Body of pancreas (tissue), 4 donors: Measurements from ENCODE around the gene C21orf91. TPM values are rescaled to one million over a fixed set of nuclear protein-coding genes. Genes with fewer than 3 reads are reported as not detected.

Experiments used
- ATAC-seq: fragments of 150-250 bp; one replicate; pipeline ENCODE4 v1.9.1; 2016
- DNase-seq, 4 donors: peaks; one replicate each; pipeline ENCODE4 v3.0.0-alpha.2; 2019
- H3K27ac ChIP-seq, 4 donors: fragments of 200-600 bp; sonication (generic); 1 replicate in 3 of 4; 2 replicates in 1 of 4; pipeline versions ENCODE4 v1.5.1 to v1.6.1; 2016 to 2019; ENCODE audit warnings: mild to moderate bottlenecking in 1 of 4, mixed read lengths in 1 of 4, moderate library complexity in 1 of 4
- H3K27me3 ChIP-seq, 2 donors: fragments of 200-600 bp; sonication (generic); one replicate each; pipeline ENCODE4 v1.6.0; 2016; ENCODE audit warnings: mild to moderate bottlenecking in 1 of 2
- H3K36me3 ChIP-seq, 2 donors: fragments of 200-600 bp; sonication (generic); replicated peaks in 1 of 2; 2 replicates each; pipeline ENCODE4 v1.5.1; 2016; ENCODE audit warnings: low read depth in 2 of 2; ENCODE audit not compliant: insufficient read depth in 1 of 2
- H3K4me1 ChIP-seq: fragments of 200-600 bp; sonication (generic); one replicate; pipeline ENCODE4 v1.6.0; 2016
- H3K4me3 ChIP-seq, 2 donors: fragments of 200-600 bp; sonication (generic); 1 replicate in 1 of 2; 2 replicates in 1 of 2; pipeline ENCODE4 v1.5.1; 2016 to 2019
- H3K9me3 ChIP-seq, 3 donors: fragments of 200-600 bp; sonication (generic); 1 replicate in 2 of 3; 2 replicates in 1 of 3; pipeline ENCODE4 v1.5.1; 2016
- CTCF ChIP-seq, 7 experiments: fragments of 450-650 bp in 4 of 7; fragments of 200-600 bp in 3 of 7; sonication (generic) in 3 of 7; IDR thresholded peaks; one replicate each; pipeline ENCODE4 v1.5.1; 2016 to 2019; ENCODE audit warnings: antibody characterized with exemption in 7 of 7
- POLR2A ChIP-seq, 3 donors: fragments of 450-650 bp; IDR thresholded peaks; one replicate each; pipeline ENCODE4 v1.6.1; 2016; ENCODE audit warnings: antibody characterized with exemption in 3 of 3, mild to moderate bottlenecking in 2 of 3
- WGBS, 2 donors: methylation state at CpG; one replicate each; pipeline ENCODE4 v1.1.5; 2017; 5-methylcytosine and 5-hydroxymethylcytosine counted together
- intact Hi-C: fragments of 100-400 bp; cut with DNase I; formaldehyde crosslinking; loops from one replicate; pipeline ENCODE4 v1.15.1; 2023
- total RNA-seq, 2 donors: library from RNA; depleted of rRNA; stranded (reverse); fragments of >200 nt; gene quantifications; one replicate each; pipeline ENCODE4 v1.1.0, GENCODE V29; 2016

C21orf91 gene
- total RNA-seq, 2 donors from 2014 or later, result 2.0 to 7.0 TPM

- no peak for TF ChIP-seq CTCF (IDR thresholded peaks at IDR 0.05)
- TF ChIP-seq POLR2A (IDR thresholded peaks at IDR 0.05), result no peak
- 49 to 54% methylated on average over 9 of the region's 9 CpGs for WGBS, 2 donors
- intact Hi-C loops, result no loop called here
- H3K27me3 ChIP-seq, result no peaks in the 10 kb centered on the region
- H3K9me3 ChIP-seq, result peaks cover 0 to 10% (median 0%) of the 10 kb centered on the region in 3 donors
- no peaks in the 10 kb centered on the region for H3K4me1 ChIP-seq
- H3K4me3 ChIP-seq, result no peak overlapping the region
- no peak overlapping the region for H3K27ac ChIP-seq
- no peak for DNase-seq
- no peaks in the 10 kb centered on the region for H3K36me3 ChIP-seq
- ATAC-seq, result no peak
Observed at GRCh38 chr21:17853393-17854275, 34.5 kb upstream of the C21orf91 start.

DNA sequence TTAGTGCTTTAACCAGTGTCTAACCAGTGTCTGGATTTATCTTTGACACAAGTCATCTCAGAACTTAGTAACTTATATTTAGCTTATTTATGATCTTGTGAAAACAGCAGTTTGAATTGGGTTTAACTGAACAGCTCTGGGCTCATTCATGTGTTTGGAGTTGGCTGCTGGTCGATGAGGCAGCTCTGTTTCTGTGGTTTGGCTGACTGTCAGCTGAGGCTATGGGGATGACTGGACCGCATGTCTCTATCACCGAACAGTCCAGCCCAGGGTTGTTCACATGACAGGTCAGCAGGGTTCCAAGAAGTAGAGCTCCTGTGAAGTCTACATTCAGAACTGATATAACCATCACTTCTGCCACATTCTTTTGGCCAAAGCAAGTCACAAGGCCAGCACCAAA is 29.1 kb upstream of the C21orf91 start:
- DNase-seq, result peak in 2 of 4 donors; percentile 14 to 39
- WGBS, 2 donors, result 38 to 60% methylated on average over 3 of the region's 3 CpGs
- no peak for TF ChIP-seq POLR2A (IDR thresholded peaks at IDR 0.05)
- no peak for TF ChIP-seq CTCF (IDR thresholded peaks at IDR 0.05)

GRCh38 chr21:17841103-17841502 is 21.9 kb upstream of the C21orf91 start:
- ATAC-seq, result no peak
- Histone ChIP-seq H3K36me3 (no peaks in the 10 kb centered on the region), H3K4me1 (no peaks in the 10 kb centered on the region), H3K4me3 (no peak overlapping the region), H3K9me3 (no peaks in the 10 kb centered on the region), H3K27ac (no peak overlapping the region), H3K27me3 (no peaks in the 10 kb centered on the region)
- intact Hi-C loops, result no loop called here
- TF ChIP-seq POLR2A (IDR thresholded peaks at IDR 0.05), result no peak
- no peak for DNase-seq

More for the DNA sequence above, 29.1 kb upstream of the C21orf91 start:
- Histone ChIP-seq H3K9me3 (peaks cover 0 to 10% (median 0%) of the 10 kb centered on the region in 3 donors), H3K4me3 (no peak overlapping the region), H3K27me3 (no peaks in the 10 kb centered on the region), H3K4me1 (no peaks in the 10 kb centered on the region), H3K36me3 (no peaks in the 10 kb centered on the region), H3K27ac (no peak overlapping the region)
- intact Hi-C loops, result no loop called here
- no peak for ATAC-seq

- no peak for ATAC-seq
- H3K4me1 ChIP-seq, result no peaks in the 10 kb centered on the region
- 51 to 54% methylated on average over 4 of the region's 4 CpGs for WGBS, 2 donors
- no peaks in the 10 kb centered on the region for H3K9me3 ChIP-seq
- H3K36me3 ChIP-seq, result no peaks in the 10 kb centered on the region
- intact Hi-C loops, result no loop called here
- no peak overlapping the region for H3K4me3 ChIP-seq
- TF ChIP-seq POLR2A (IDR thresholded peaks at IDR 0.05) (no peak), CTCF (IDR thresholded peaks at IDR 0.05) (no peak)
- no peak for DNase-seq
- no peaks in the 10 kb centered on the region for H3K27me3 ChIP-seq
- H3K27ac ChIP-seq, result no peak overlapping the region
Observed at GRCh38 chr21:17834639-17835354, 15.6 kb upstream of the C21orf91 start.

DNA sequence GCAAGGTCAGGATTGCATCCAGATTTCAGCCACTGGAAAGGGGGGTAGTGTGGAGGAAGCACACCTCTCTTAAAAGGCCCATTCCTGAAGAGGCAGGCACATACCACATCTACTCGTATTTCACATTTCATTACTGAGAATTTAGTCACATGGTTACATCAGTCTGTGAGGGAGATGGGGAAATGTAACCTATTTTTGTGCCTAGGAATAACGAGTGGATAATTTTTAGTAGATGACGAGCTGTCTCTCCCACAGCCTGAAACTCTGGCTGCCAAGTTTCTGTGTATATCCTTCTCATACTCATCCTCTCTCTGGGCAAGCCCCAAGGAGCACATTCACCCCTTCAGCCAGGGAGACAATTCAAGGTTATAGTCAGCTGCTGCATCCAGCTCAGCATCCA is 10.3 kb upstream of the C21orf91 start:
- H3K9me3 ChIP-seq, result no peaks in the 10 kb centered on the region
- no peaks in the 10 kb centered on the region for H3K27me3 ChIP-seq
- ATAC-seq (no peak), DNase-seq (no peak)
- WGBS, 2 donors, result 60 to 74% methylated on average over 3 of the region's 3 CpGs
- H3K27ac ChIP-seq, result no peak overlapping the region
- H3K4me3 ChIP-seq, result no peak overlapping the region
- intact Hi-C loops, result no loop called here
- TF ChIP-seq POLR2A (IDR thresholded peaks at IDR 0.05) (no peak), CTCF (IDR thresholded peaks at IDR 0.05) (no peak)
- H3K4me1 ChIP-seq, result no peaks in the 10 kb centered on the region
- no peaks in the 10 kb centered on the region for H3K36me3 ChIP-seq
